ENCODE measurements around the gene RBM8A.
"Not testable (repeated sequence)": the region's sequence is repeated elsewhere in the genome, so short reads cannot be mapped to it uniquely, and the experiment has no call there.

The RBM8A gene

DNA sequence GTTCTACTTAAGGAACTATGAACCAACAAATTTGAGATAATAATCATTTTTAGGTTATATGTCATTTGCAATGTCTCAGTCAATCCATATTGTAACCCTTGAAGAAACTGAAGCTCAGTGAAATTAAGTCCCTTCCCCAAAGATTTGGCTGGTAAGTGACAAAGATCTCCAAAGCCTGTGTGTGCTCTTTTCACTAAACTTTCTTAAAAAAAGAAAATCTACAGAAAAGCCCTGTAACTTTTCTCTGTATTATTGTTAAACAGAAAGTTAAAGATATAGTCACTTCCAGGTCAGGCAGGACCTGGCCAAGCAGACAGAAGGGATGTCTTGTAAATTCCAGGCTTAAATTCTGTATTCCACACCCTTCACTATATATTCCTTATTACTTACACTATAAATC, 29.1 kb upstream of the RBM8A start:
- DNase-seq (ENCODE audit: low read depth), result no peak

DNA sequence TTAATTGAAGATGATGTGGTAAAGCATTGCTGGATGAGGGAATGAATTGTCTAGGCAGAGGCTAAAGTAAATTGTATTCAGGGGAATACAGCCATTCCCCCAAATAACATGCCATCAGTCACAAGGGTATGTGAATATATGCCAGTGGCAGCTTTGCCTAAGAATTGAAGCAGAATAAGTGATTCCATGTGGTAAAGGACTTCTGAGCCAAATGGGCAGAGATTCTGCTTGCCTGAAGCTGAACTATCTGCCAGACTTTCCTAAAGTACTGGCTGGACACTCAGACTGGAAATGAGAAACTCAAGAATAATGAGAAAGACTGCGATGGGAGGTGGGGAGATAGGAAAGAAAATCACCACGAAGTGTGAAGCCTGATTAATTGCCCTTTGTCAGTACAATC, 28.2 kb upstream of the RBM8A start:
- DNase-seq (ENCODE audit: low read depth), result no peak

DNA sequence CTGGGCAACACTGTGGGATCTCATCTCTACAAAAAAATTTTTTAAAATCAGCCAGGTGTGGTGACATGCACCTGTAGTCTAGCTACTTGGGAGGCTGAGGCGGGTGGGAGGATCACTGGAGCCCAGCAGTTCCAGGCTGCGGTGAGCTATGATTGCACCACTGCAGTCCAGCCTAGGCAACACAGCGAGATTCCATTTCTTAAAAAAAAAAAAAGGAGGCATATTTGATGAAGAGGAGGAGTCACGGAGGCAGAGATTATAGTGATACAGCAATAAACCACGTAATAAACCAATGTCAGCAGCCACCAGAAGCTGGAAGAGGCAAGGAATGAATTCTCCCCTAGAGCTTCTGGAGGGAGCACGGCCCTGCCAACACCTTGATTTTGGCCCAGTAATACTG, 26.6 kb upstream of the RBM8A start:
- DNase-seq (ENCODE audit: low read depth), result no peak

DNA sequence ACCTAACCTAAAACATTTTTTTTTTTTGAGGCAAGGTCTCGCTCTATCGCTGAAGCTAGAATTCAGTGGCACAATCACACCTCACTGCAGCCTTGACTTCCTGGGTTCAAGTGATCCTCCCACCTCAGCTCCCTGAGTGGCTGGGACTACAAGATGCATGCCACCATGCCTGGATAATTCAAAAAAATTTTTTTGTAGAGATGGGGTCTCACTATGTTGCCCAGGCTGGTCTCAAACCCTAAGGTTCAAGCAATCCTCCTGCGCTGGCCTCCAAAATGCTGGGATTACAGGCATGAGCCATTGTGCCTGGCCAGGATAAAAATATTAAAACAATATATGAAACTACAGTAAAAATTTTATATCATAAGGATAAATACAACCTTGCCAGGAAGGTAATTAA, 25.6 kb upstream of the RBM8A start:
- no peak for DNase-seq (ENCODE audit: low read depth)

DNA sequence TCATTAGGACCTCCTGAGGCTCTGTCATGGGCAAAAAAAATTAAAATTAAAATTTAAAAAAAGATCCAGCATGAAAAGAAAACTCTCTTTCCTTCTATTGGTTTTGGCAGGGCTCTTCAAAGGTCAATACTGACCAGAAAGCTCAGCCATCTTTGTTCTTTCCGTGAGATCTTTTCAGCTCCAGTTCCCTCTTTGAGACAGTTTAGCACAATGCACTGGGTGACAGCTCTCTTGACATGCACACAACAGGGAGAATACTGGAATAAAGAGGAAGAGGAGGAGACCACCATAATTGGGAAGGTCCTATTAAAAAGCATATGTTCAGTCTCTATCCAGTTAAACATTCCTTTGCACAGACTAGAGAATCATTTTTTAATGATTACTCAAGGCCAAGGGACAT, 24.2 kb upstream of the RBM8A start:
- no peak for DNase-seq (ENCODE audit: low read depth)

DNA sequence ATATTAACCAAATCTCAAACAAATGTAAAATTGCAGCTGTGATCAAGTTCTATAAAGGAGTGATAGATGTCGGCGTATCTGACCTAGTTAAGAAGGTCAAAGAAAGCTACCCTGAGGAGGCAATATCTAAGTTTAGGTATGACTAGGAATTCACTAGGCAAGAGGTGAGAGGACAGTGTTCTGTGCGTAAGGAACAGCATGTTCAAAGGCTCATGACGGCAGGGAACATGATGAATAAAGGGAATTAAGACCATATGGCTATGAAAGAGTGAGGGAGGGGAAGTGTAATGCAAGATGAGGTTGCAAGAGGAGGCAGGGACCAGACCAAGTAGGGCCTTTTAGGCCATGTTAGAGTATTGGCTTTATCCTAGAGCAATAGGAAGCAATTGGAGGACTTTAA, 21.9 kb upstream of the RBM8A start:
- DNase-seq (ENCODE audit: low read depth), result no peak

DNA sequence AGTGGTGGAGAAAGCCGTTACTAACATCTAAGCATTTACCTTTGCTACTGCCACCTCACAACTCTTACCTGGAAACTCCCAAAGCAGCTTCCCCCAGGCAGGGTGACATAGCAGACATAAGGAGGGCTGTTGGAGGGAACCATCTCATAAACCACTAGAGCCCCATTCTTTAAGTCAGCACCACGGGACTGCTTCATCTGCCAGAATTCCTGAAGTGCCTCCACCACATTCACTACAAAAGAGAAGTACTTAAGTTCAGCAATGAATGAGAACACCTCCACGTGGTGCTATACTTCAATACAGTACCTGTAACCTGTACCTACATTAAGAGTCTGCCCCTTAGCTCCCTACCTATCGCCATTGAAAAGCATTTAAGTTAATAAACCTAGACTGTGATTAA, 20.3 kb upstream of the RBM8A start:
- no peak for DNase-seq (ENCODE audit: low read depth)

DNA sequence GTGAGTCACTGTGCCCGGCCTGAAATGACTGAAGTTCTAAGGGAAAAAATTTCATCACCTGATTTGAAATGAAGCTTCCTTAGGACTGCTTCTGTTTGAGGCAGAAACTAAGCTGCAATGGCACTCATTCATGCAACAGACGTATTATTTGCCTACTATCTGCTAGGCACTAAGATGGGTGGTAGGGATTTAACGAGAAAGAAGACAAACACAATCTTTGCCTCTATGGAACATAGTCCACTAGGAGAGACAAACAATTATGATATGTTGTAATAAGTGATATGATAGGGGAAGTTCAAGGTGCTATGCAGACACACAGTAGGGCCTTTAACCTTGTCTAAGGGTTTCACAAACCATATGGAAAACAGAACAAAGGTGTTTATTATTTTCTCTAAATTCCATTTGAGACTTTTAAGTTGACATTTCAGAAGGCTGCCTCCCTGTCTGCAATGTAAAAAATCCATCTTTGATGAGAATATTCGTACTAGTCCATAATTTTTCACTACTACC, 19.2 kb upstream of the RBM8A start:
- no peak for DNase-seq (ENCODE audit: low read depth)

DNA sequence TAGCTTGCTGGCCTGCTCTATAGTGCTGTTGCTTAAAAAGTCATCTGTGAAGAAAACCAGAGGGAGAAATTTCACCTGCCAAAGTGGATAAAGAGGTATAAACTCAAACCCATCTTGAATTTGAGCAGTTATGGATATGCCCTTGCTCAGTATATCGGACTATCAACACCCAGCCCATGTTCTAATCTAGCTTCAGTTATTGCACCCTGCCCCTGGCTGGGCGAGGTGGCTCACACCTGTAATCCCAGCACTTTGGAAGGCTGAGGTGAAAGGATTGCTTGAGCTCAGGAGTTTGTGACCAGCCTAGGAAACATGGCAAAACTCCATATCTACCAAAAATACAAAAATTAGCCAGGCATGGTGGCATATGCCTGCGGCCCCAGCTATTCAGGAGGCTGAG, 17.2 kb upstream of the RBM8A start:
- no peak for DNase-seq (ENCODE audit: low read depth)

DNA sequence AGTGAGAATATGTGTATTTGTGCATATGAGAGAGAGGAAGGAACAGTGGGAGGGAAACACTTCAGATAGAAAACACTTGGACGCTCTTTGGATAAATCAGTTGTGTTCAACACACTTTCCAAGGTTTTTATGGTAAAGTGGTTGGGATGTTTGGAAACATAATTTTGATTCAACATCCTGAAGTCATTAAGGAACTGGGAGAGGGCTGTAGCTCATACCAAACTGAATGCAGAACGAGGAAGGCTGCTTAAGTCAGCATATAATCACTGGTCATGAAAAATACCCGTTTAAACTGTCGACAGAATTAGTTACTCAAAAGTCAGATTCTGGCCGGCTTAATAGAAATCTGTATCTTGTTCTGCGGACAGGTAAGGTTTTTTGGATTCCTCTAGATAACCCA, 15.6 kb upstream of the RBM8A start:
- DNase-seq (ENCODE audit: low read depth), result no peak

DNA sequence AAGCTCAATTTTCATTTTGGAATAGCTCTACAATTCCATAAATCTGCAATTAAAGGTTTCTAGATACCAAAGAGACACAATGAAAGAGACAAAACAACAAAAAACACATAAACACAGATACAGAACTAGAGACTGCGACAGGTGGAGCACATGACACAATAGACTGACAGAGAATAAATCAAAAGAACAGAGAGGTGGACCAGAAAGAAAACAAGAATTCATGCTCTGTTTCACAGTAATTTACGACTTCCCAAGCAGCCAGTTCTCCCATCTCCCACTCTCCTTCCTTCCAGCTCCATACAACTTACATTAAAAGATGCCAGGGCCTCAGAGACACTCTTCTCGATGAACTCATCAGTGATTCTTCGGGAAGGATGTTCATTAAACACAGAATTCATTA, 15.1 kb upstream of the RBM8A start:
- DNase-seq (ENCODE audit: low read depth), result no peak

DNA sequence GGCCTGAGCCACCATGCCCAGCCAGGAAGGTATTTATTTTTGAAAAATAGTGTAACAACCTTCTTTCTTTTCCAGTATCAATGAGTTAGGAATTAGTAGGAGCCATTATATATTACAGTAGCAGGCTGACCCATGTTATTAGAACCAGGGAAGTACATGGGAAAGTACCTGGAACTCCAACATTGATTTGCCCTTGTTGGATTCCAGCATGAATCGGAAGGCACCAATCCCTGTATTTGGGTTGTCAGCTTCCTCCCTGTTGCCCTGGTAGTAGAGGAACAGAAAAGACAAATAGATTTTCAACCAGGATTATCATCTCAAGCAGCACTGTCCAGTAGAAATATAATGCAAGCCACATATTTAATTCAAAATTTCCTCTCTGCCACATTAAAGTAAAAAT, 10.2 kb upstream of the RBM8A start:
- DNase-seq (ENCODE audit: low read depth), result no peak

DNA sequence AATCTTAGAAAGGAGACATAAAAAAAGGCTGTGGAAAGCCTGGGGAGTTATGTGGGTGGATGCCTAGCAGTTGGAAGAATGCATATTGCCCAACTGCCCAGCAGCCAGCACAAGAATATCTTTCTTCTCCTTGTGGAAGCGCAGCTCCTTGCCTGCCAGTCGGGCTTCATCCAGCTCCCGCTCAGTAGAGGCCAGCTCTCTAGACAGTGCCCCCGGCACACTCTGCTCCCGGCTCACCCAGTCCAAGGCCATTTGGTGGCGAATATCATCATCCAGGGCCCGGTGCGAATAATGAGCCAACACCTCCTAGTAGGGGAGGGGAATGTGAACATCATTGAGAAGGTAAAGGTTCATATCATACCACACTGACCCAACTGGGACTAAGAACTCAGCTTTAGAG, 9.0 kb upstream of the RBM8A start:
- DNase-seq (ENCODE audit: low read depth), result no peak

DNA sequence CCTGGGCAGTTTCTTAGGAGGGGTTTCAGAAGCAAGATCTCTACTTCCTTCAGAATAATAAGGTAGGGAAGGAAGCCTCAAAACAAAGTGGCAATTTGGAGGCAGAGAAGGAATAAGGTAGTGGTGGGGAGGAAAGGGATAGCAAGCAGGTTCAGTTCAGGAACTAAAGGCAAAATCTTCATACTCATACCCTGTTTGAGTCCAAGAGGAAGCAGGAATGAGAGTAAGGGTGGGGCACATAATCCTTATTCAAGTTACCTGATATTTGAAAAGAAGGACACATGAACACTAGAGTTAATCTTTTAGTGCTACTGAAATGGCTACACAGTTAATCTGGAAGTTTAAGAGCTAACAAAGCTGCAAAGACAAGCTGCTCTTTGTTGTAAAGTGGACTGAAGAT, 8.4 kb upstream of the RBM8A start:
- DNase-seq (ENCODE audit: low read depth), result no peak

DNA sequence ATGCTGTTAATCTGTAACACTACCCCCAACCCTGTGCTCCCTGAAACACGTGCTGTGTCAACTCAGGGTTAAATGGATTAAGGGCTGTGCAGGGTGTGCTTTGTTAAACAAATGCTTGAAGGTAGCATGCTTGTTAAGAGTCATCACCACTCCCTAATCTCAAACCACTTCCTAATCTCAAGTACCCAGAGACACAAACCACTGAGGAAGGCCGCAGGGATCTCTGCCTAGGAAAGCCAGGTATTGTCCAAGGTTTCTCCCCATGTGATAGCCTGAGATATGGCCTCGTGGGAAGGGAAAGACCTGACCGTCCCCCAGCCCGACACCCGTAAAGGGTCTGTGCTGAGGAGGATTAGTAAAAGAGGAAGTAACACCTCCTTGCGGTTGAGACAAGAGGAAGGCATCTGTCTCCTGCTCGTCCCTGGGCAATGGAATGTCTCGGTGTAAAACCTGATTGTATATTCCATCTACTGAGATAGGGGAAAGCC, 5.3 kb upstream of the RBM8A start:
- DNase-seq (ENCODE audit: low read depth), result not testable (repeated sequence)

DNA sequence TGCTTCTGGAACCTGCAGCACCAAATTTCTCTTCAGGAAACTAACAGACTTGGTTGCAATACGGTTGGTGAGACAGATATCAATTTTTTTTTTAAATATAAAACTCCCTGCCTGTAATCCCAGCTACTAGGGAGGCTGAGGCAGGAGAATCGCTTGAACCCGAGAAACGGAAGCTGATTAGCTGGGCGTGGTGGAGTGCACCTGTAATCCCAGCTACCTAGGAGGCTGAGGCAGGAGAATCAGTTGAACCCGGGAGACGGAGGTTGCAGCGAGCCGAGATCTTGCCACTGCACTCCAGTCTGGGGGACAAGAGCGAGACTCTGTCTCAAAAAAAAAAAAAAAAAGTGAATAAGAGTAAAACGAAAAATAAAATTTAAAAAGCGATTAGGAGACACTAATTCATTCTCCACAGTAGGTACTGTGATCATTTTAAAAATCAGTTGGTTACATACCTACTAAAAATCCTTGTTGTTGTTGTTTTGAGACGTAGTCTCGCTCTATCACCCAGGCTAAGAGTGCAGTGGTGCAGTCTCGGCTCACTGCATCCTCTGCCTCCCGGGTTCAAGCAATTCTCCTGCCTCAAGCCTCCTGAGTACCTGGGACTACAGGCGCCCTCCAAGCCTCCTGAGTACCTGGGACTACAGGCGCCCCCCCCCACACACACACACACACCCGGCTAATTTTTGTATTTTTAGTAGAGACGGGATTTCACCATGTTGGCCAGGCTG, 796 bp upstream of the RBM8A start:
- DNase-seq (ENCODE audit: low read depth), result no peak

DNA sequence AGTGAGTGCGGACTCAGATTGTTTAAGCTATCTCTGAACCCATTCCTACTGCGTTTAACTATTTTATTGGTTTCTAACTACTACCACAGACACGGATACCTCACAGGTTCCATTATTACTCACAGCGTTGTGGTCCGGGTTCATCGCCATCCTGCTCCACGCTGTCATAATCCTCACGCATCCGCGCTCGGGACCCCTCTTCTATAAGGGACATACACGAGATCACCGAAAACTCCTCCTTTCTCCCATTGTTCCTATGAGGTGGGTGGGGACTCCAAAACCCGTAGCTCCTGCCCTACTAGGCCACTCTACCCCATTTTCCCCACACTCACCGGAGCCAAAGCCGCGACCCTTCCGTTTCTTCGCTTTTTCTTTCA, 610 bp downstream of the RBM8A start:
- DNase-seq (ENCODE audit: low read depth), result peak; percentile 25

DNA sequence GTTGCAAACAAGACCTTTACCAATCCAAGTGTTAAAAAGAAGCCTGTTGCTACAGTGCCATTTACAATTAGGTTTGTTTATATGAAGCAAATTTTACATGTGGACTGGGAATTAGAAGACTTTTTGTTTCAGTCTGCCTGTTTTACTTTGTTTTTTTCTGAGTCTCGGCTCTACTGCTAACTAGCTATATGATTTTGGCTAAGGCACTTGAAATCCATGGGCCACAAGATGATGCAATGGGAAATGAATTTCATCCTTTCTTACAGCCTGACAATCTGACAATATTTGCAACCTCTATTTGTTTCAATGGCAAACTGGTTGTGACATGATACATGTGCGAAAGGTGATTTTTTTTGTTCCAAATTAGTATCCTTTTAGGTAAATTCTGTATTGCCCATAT, 5.0 kb downstream of the RBM8A start:
- DNase-seq (ENCODE audit: low read depth), result no peak

DNA sequence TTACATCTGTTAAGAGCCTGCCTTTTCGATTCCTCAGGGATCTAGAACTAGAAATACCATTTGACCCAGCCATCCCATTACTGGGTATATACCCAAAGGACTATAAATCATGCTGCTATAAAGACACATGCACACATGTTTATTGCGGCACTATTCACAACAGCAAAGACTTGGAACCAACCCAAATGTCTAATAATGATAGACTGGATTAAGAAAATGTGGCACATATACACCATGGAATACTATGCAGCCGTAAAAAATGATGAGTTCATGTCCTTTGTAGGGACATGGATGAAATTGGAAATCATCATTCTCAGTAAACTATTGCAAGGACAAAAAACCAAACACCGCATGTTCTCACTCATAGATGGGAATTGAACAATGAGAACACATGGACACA, 7.0 kb downstream of the RBM8A start:
- not testable (repeated sequence) for DNase-seq (ENCODE audit: low read depth)

DNA sequence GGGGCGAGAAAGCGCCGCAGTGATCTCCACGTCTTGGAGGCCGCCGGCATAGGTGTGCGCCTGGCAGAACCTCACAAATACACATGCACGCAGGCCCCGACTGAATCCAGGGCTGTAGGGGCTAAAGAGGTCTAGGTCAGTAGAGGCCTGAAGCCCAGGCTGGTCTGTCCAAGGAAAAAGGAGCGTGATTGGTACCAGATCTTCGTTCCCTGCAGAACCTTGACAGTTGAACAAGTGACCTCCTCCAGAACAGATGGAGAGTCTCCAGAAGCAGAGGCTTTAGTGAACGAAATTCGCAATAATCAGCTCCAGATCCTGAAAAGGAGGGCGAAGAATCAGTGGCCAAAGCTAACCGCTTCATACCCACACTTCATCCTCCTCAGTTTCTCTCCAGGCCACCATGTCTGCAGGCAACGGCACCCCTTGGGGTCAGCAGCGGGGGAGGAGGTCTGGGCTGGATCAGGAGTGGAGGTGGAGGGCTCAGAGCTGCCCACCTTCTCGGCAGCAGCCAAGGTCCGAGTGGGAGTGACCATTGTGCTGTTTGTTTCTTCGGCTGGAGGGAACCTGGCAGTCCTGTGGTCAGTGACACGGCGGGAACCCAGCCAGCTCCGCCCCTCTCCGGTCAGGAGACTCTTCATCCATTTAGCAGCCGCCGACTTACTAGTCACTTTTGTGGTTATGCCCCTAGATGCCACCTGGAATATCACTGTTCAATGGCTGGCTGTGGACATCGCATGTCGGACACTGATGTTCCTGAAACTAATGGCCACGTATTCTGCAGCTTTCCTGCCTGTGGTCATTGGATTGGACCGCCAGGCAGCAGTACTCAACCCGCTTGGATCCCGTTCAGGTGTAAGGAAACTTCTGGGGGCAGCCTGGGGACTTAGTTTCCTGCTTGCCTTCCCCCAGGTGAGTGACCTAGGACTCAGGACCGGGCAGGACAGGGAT, 8.0 kb downstream of the RBM8A start:
- no peak for DNase-seq (ENCODE audit: low read depth)

DNA sequence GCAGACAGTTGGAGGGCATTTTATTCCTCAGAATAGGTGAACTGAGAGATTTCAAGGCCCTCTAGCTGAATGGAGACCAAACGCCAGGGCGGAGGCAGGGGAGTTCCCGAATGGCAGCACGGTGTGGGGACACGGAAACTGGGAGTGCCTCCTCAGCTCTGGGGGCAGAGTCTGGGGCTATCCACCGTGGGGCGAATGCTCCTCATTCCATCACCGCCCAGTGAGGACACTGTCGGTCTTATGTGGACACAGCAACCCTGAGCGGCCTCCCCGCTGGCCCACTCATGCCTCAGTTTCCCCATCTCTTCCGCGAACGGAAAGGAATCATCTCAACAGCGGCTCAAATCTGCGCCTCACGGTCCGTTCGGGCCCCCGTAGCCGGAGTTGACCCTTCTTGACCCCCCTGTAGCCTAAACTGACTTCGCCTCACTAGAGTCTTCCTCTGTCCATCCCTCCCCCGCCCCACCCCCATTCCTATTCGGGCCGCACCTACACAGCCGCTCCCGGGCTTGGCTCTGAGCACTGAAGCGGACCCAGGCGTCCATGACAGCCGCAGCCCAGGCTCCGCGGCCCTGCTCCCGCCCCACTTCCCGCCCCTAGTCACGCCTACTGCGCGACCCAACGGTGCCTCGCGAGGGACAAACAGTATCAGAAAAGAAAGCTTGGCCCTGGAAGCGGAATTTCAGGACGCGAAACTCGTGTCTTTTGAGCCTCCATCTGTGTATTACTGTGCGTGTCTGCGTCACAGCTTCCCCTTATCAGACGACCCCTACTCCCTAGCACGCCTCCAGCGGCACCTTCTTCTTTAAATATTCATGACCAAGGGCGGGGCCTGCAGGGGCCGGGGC, 8.9 kb downstream of the RBM8A start, which contains the start of gene PEX11B:
Gene PEX11B, minus strand, starts transcription at position 574 of the 848 bp plus-strand sequence. Its CDS starts 29 bp downstream, at position 545.
- peak; percentile 89 for DNase-seq (ENCODE audit: low read depth)

DNA sequence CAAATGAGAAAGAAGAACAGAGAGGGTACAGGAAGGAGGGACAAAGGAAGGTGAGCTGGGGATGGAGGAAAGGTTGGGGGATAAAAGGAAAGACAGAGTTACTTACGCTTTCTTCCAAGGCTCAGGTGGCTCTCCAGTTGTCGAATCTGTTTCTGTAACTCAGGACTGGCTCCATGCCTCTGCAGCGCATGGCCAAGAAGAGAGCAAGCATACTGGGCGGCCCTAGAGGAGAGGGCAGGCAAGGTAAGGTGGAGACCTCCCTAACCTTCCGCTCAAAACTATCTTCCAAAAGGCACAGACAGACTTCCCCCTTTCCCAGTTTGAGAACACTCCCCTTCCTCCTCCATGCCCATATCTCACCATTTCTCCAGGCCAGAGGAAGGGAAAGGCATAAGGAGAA, 9.7 kb downstream of the RBM8A start:
- no peak for DNase-seq (ENCODE audit: low read depth)
